DOHH2 (cell line): ENCODE results near the gene ABHD4.

Experiments used
- H3F3A ChIP-seq: fragments of 200-600 bp; sonication (generic), shearing (Covaris generic); 2 replicates; pipeline ENCODE4 v1.6.0; 2016; ENCODE audit warnings: antibody characterized with exemption, mild to moderate bottlenecking; ENCODE audit not compliant: control insufficient read depth, insufficient read depth
- H3K27ac ChIP-seq: fragments of 200-600 bp; sonication (generic); 2 replicates; pipeline ENCODE4 v1.5.1; 2014; ENCODE audit warnings: low read depth, mild to moderate bottlenecking, low read length, moderate library complexity
- H3K27me3 ChIP-seq: fragments of 200-600 bp; sonication (generic); 2 replicates; pipeline ENCODE4 v1.6.1; 2014; ENCODE audit warnings: mild to moderate bottlenecking, low read length, mixed read lengths; ENCODE audit not compliant: control insufficient read depth
- H3K36me3 ChIP-seq: fragments of 200-600 bp; sonication (generic); 2 replicates; pipeline ENCODE4 v1.6.1; 2014; ENCODE audit warnings: mild to moderate bottlenecking, low read length, moderate library complexity, mixed read lengths; ENCODE audit not compliant: control insufficient read depth
- H3K4me1 ChIP-seq: fragments of 200-600 bp; sonication (generic); 2 replicates; pipeline ENCODE4 v1.6.1; 2014; ENCODE audit warnings: mild to moderate bottlenecking, low read length, mixed read lengths; ENCODE audit not compliant: control insufficient read depth
- H3K4me2 ChIP-seq: fragments of 200-600 bp; sonication (generic); 2 replicates; pipeline ENCODE4 v1.6.0; 2014; ENCODE audit warnings: mild to moderate bottlenecking, low read length, moderate library complexity
- H3K4me3 ChIP-seq: fragments of 200-600 bp; sonication (generic); 2 replicates; pipeline ENCODE4 v1.5.1; 2014; ENCODE audit warnings: mild to moderate bottlenecking, low read length, mixed read lengths
- H3K79me2 ChIP-seq: fragments of 200-600 bp; sonication (generic); 2 replicates; pipeline ENCODE4 v1.6.1; 2014; ENCODE audit warnings: mild to moderate bottlenecking, low read length, mixed read lengths; ENCODE audit not compliant: control insufficient read depth
- H3K9me2 ChIP-seq: fragments of 200-600 bp; sonication (generic); replicated peaks from 2 replicates; pipeline ENCODE4 v1.6.1; 2014; ENCODE audit warnings: mild to moderate bottlenecking, low read length, mixed read lengths; ENCODE audit not compliant: control insufficient read depth
- H3K9me3 ChIP-seq: fragments of 200-600 bp; sonication (generic); 2 replicates; pipeline ENCODE4 v1.6.1; 2014; ENCODE audit warnings: antibody characterized with exemption, low read length, mixed read lengths; ENCODE audit not compliant: control insufficient read depth, insufficient read depth
- H4K20me1 ChIP-seq: fragments of 200-600 bp; sonication (generic); 2 replicates; pipeline ENCODE4 v1.6.0; 2014; ENCODE audit warnings: low read depth, mild to moderate bottlenecking, antibody characterized with exemption, low read length, moderate library complexity; ENCODE audit not compliant: control insufficient read depth, insufficient read depth
- EZH2phosphoT487 ChIP-seq: fragments of 200-600 bp; sonication (generic); IDR thresholded peaks from 2 replicates; pipeline ENCODE4 v1.6.1; 2017; ENCODE audit warnings: borderline replicate concordance, mild to moderate bottlenecking, antibody characterized with exemption, low read length, moderate library complexity, mixed read lengths
- TF ChIP-seq, protein P1 (sequence below): fragments of 200-600 bp; sonication (generic); IDR thresholded peaks from one replicate; pipeline ENCODE4 v1.5.1; 2014; ENCODE audit warnings: antibody characterized with exemption, mild to moderate bottlenecking, low read depth, low read length; ENCODE audit not compliant: poor library complexity, severe bottlenecking

ABHD4 gene

DNA sequence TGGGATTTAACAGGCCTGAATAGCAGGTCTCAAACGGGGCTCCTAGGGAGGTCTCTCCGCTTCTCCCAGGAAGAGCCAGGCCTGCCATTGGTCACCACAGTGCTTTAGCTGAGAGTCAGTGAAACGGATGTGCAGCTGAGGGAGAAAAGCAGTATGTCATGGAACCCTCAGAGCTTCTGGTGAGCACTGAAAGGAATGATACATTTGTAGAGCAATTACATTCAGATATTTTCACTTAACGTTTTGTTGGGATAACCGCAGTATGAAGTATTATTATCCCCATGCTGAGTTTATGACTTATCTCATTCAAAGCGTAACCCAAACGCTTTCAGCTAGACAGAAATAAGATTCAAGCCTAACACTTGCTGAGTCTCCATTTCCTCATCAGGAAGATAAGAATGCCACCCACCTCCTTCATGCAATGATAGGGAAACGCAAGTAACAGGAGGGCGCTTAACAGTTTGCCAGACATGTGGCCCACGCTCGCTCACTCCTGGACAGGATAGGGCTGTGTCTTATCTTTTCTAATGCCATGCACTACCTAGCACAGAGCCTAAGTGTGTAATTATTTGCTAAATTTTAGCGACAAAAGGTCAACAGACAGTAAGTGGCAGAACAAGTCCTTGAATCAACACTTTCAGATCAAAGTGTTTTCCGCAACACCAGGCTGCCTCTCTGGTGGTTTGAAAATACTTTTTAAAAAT is 37.3 kb upstream of the ABHD4 start:
- no peaks in the 10 kb centered on the region for H3K9me2 ChIP-seq
- H3F3A ChIP-seq: peaks cover 39% of the 10 kb centered on the region
- peak overlapping the region; percentile 87 for H3K27ac ChIP-seq
- peaks cover 95% of the 10 kb centered on the region for H3K4me1 ChIP-seq
- TF ChIP-seq EZH2phosphoT487: no peak
- TF ChIP-seq, protein P1, sequence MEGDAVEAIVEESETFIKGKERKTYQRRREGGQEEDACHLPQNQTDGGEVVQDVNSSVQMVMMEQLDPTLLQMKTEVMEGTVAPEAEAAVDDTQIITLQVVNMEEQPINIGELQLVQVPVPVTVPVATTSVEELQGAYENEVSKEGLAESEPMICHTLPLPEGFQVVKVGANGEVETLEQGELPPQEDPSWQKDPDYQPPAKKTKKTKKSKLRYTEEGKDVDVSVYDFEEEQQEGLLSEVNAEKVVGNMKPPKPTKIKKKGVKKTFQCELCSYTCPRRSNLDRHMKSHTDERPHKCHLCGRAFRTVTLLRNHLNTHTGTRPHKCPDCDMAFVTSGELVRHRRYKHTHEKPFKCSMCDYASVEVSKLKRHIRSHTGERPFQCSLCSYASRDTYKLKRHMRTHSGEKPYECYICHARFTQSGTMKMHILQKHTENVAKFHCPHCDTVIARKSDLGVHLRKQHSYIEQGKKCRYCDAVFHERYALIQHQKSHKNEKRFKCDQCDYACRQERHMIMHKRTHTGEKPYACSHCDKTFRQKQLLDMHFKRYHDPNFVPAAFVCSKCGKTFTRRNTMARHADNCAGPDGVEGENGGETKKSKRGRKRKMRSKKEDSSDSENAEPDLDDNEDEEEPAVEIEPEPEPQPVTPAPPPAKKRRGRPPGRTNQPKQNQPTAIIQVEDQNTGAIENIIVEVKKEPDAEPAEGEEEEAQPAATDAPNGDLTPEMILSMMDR: no peak
- no peaks in the 10 kb centered on the region for H3K27me3 ChIP-seq
- peak overlapping the region; percentile 61 for H3K4me2 ChIP-seq
- H3K4me3 ChIP-seq: no peak overlapping the region
- no peaks in the 10 kb centered on the region for H4K20me1 ChIP-seq
- no peaks in the 10 kb centered on the region for H3K9me3 ChIP-seq
- peaks cover 22% of the 10 kb centered on the region for H3K79me2 ChIP-seq
- H3K36me3 ChIP-seq: peaks cover 35% of the 10 kb centered on the region

DNA sequence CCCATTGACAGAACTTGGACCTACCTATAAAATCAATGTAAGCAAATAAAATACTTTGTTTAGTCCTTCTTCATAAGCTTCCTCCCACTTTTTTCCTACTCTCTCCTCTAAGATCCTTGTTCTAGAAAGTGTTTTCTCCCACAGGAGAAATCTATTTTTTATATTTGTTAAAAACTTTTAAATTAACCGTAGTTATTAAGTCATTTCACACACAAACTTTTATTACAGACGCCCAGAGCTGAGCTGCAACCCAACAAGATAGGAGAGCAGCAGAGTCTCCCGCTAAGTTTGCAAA is 36.8 kb upstream of the ABHD4 start:
- TF ChIP-seq, protein P1: no peak
- no peak for TF ChIP-seq EZH2phosphoT487
- H3K36me3 ChIP-seq: peaks cover 39% of the 10 kb centered on the region
- peak overlapping the region; percentile 61 for H3K4me2 ChIP-seq
- peak overlapping the region; percentile 87 for H3K27ac ChIP-seq
- peaks cover 37% of the 10 kb centered on the region for H3F3A ChIP-seq
- peaks cover 27% of the 10 kb centered on the region for H3K79me2 ChIP-seq
- H3K9me2 ChIP-seq: no peaks in the 10 kb centered on the region
- H3K27me3 ChIP-seq: no peaks in the 10 kb centered on the region
- H3K9me3 ChIP-seq: no peaks in the 10 kb centered on the region
- H4K20me1 ChIP-seq: no peaks in the 10 kb centered on the region
- H3K4me1 ChIP-seq: peaks cover 96% of the 10 kb centered on the region
- H3K4me3 ChIP-seq: peak overlapping the region; percentile 47

DNA sequence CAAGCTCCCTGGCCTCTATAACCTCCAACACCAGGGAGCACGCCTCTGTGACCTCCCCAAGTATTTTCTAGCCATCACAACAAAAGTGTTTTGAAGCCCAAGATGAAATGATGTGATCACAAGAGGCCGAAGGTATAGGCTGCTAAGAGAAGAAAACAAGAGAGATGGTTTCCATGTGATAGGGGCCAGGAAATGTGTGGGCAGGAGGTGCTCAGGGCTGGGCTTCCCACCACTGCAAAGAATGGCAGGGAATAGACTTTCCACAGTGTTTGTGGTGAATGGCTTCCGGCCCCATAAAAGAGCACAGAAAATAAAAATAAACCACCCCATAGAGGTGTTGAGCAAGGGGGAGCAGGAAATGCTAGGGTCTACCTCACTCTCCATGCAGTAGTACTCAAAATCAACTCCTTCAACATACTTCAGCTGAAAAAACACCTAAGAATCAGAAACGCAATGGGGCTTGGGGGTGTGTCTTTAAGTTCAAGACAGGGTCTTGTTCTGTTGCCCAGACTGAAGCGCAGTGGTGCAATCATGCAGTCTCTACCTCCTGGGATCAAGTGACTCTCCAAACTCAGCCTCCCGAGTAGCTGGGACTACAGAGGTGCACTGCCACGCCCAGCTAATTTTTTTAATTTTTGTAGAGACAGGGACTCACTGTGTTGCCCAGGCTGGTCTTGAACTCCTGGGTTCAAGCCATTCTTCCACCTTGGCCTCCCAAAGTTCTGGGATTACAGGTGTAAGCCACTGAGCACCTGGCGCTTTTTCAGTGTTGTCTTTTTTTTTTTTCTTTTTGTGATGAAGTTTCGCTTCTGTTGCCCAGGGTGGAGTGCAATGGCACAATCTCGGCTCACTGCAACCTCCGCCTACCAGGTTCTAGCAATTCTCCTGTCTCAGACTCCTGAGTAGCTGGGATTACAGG is 36.2 kb upstream of the ABHD4 start:
- TF ChIP-seq, protein P1: no peak
- no peak for TF ChIP-seq EZH2phosphoT487
- peak overlapping the region; percentile 47 for H3K4me3 ChIP-seq
- H3K9me2 ChIP-seq: no peaks in the 10 kb centered on the region
- H3K79me2 ChIP-seq: peaks cover 33% of the 10 kb centered on the region
- no peaks in the 10 kb centered on the region for H4K20me1 ChIP-seq
- peaks cover 36% of the 10 kb centered on the region for H3F3A ChIP-seq
- H3K27me3 ChIP-seq: no peaks in the 10 kb centered on the region
- H3K27ac ChIP-seq: peak overlapping the region; percentile 87
- H3K9me3 ChIP-seq: no peaks in the 10 kb centered on the region
- peaks cover 98% of the 10 kb centered on the region for H3K4me1 ChIP-seq
- H3K36me3 ChIP-seq: peaks cover 44% of the 10 kb centered on the region
- peak overlapping the region; percentile 61 for H3K4me2 ChIP-seq
